Neural cell (in vitro differentiated cells): ENCODE measurements around the gene PREX1. TPM values are rescaled to one million over a fixed set of nuclear protein-coding genes. Genes with fewer than 3 reads are reported as not detected.

Source experiments
- H2AFZ ChIP-seq: fragments of 200-600, 300-800 bp; sonication (generic), shearing (Covaris generic); 2 replicates; pipeline ENCODE4 v1.6.0; 2014; ENCODE audit warnings: low read depth, mild to moderate bottlenecking, antibody characterized with exemption, low read length, moderate library complexity
- H3F3A ChIP-seq: fragments of 200-600 bp; shearing (Covaris generic); 2 replicates; pipeline ENCODE4 v1.6.1; 2016; ENCODE audit warnings: mild to moderate bottlenecking, moderate library complexity, mixed read lengths, antibody characterized with exemption, low read length; ENCODE audit not compliant: insufficient read depth, poor library complexity, severe bottlenecking
- H3K27ac ChIP-seq: fragments of 200-600, 300-800 bp; sonication (generic), shearing (Covaris generic); 2 replicates; pipeline ENCODE4 v1.5.1; 2014; ENCODE audit warnings: mild to moderate bottlenecking, low read length, moderate library complexity
- H3K27me3 ChIP-seq: fragments of 300-800, 200-600 bp; sonication (generic), shearing (Covaris generic); 2 replicates; pipeline ENCODE4 v1.6.0; 2014; ENCODE audit warnings: mild to moderate bottlenecking, low read depth, low read length, moderate library complexity; ENCODE audit not compliant: insufficient read depth
- H3K36me3 ChIP-seq: fragments of 300-800, 200-600 bp; sonication (generic), shearing (Covaris generic); 2 replicates; pipeline ENCODE4 v1.5.1; 2014; ENCODE audit warnings: mild to moderate bottlenecking, antibody characterized with exemption, low read length, moderate library complexity; ENCODE audit not compliant: insufficient read depth
- H3K4me2 ChIP-seq: fragments of 300-800, 200-600 bp; sonication (generic), shearing (Covaris generic); 2 replicates; pipeline ENCODE4 v1.6.0; 2014; ENCODE audit warnings: mild to moderate bottlenecking, low read length
- H3K4me3 ChIP-seq: fragments of 300-800, 200-600 bp; sonication (generic), shearing (Covaris generic); 2 replicates; pipeline ENCODE4 v1.5.1; 2014; ENCODE audit warnings: mild to moderate bottlenecking, low read length, moderate library complexity
- H3K79me2 ChIP-seq: fragments of 200-600 bp; shearing (Covaris generic); replicated peaks from 2 replicates; pipeline ENCODE4 v1.6.0; 2014; ENCODE audit warnings: mild to moderate bottlenecking, low read length, moderate library complexity; ENCODE audit not compliant: insufficient read depth
- H3K9ac ChIP-seq: fragments of 300-800, 200-600 bp; sonication (generic), shearing (Covaris generic); 2 replicates; pipeline ENCODE4 v1.6.1; 2016; ENCODE audit warnings: mild to moderate bottlenecking, low read length, mixed read lengths
- H3K9me2 ChIP-seq: fragments of 200-600 bp; shearing (Covaris generic); 2 replicates; pipeline ENCODE4 v1.6.1; 2016; ENCODE audit warnings: mild to moderate bottlenecking, low read length, mixed read lengths; ENCODE audit not compliant: insufficient read depth
- H3K9me3 ChIP-seq: fragments of 200-600, 300-800 bp; sonication (generic), shearing (Covaris generic); 2 replicates; pipeline ENCODE4 v1.6.1; 2016; ENCODE audit warnings: mild to moderate bottlenecking, mixed run types, low read length, moderate library complexity, mixed read lengths
- H4K20me1 ChIP-seq: fragments of 200-600 bp; shearing (Covaris generic); 2 replicates; pipeline ENCODE4 v1.6.1; 2016; ENCODE audit warnings: mild to moderate bottlenecking, mixed run types; ENCODE audit not compliant: insufficient read depth
- EP300 ChIP-seq: fragments of 450-650 bp; conservative IDR thresholded peaks from 2 replicates; pipeline ENCODE4 v1.6.1; 2014; ENCODE audit warnings: antibody characterized with exemption, mild to moderate bottlenecking, moderate library complexity; ENCODE audit not compliant: poor library complexity, severe bottlenecking
- EZH2 ChIP-seq: fragments of 200-600, 300-800 bp; shearing (Covaris generic), sonication (generic); IDR thresholded peaks from 2 replicates; pipeline ENCODE4 v1.6.1; 2014; ENCODE audit warnings: antibody characterized with exemption, low read length, borderline replicate concordance, mild to moderate bottlenecking; ENCODE audit not compliant: insufficient read depth, poor library complexity, severe bottlenecking
- MXI1 ChIP-seq: fragments of 450-650 bp; conservative IDR thresholded peaks from 2 replicates; pipeline ENCODE4 v1.6.1; 2014; ENCODE audit warnings: antibody characterized with exemption, mild to moderate bottlenecking; ENCODE audit not compliant: poor library complexity, severe bottlenecking
- POLR2AphosphoS5 ChIP-seq: IDR thresholded peaks from 2 replicates; pipeline ENCODE4 v1.6.1; 2012
- RAD21 ChIP-seq: fragments of 450-650 bp; conservative IDR thresholded peaks from 2 replicates; pipeline ENCODE4 v1.6.1; 2014; ENCODE audit warnings: antibody characterized with exemption, mild to moderate bottlenecking, moderate library complexity
- SMC3 ChIP-seq: fragments of 450-650 bp; conservative IDR thresholded peaks from 2 replicates; pipeline ENCODE4 v1.6.1; 2014; ENCODE audit warnings: antibody characterized with exemption, mild to moderate bottlenecking, moderate library complexity; ENCODE audit not compliant: poor library complexity
- TAF1 ChIP-seq: IDR thresholded peaks from 2 replicates; pipeline ENCODE4 v1.6.1; 2012; ENCODE audit warnings: low read depth
- polyA plus RNA-seq: library from polyadenylated mRNA; depleted of rRNA; stranded (reverse); fragments of >200 nt; gene quantifications from 2 replicates; pipeline ENCODE4 v1.2.3, GENCODE V29; 2014
- TF ChIP-seq, protein P1 (sequence below): IDR thresholded peaks from 2 replicates; pipeline ENCODE4 v1.6.1; 2012; ENCODE audit warnings: borderline replicate concordance
- TF ChIP-seq, protein P2 (sequence below): fragments of 450-650 bp; IDR thresholded peaks from 2 replicates; pipeline ENCODE4 v1.5.1; 2014; ENCODE audit warnings: antibody characterized with exemption, mild to moderate bottlenecking, moderate library complexity; ENCODE audit not compliant: poor library complexity, severe bottlenecking

PREX1 gene
- polyA plus RNA-seq, 1 donor from 2014 or later = 0.06 TPM

DNA sequence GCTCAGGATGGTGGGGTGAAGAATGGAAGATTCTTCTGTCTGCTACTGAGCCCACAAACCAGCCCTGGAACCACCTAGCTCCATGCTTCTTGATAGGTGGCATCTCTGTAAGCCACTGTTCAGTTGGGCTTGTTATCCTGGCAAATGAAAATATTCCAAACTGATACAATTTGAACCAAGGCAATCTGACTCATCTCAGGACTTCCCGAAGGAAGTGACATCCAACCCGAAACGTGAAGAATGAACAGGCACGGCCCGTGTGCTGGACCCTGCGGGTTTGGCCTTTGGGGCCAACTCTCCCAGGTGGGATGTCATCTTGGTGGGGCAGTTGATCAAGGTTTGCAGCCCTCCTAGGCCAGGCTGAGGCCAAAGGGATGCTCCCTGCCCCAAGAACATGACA lies 160.3 kb downstream of the PREX1 start:
- H3K79me2 ChIP-seq = no peaks in the 10 kb centered on the region
- H3K9ac ChIP-seq = no peak overlapping the region
- TF ChIP-seq SMC3 (no peak), EZH2 (no peak), EP300 (no peak), TAF1 (no peak), POLR2AphosphoS5 (no peak), RAD21 (no peak), MXI1 (no peak)
- TF ChIP-seq, protein P1, sequence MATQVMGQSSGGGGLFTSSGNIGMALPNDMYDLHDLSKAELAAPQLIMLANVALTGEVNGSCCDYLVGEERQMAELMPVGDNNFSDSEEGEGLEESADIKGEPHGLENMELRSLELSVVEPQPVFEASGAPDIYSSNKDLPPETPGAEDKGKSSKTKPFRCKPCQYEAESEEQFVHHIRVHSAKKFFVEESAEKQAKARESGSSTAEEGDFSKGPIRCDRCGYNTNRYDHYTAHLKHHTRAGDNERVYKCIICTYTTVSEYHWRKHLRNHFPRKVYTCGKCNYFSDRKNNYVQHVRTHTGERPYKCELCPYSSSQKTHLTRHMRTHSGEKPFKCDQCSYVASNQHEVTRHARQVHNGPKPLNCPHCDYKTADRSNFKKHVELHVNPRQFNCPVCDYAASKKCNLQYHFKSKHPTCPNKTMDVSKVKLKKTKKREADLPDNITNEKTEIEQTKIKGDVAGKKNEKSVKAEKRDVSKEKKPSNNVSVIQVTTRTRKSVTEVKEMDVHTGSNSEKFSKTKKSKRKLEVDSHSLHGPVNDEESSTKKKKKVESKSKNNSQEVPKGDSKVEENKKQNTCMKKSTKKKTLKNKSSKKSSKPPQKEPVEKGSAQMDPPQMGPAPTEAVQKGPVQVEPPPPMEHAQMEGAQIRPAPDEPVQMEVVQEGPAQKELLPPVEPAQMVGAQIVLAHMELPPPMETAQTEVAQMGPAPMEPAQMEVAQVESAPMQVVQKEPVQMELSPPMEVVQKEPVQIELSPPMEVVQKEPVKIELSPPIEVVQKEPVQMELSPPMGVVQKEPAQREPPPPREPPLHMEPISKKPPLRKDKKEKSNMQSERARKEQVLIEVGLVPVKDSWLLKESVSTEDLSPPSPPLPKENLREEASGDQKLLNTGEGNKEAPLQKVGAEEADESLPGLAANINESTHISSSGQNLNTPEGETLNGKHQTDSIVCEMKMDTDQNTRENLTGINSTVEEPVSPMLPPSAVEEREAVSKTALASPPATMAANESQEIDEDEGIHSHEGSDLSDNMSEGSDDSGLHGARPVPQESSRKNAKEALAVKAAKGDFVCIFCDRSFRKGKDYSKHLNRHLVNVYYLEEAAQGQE = no peak
- TF ChIP-seq, protein P2, sequence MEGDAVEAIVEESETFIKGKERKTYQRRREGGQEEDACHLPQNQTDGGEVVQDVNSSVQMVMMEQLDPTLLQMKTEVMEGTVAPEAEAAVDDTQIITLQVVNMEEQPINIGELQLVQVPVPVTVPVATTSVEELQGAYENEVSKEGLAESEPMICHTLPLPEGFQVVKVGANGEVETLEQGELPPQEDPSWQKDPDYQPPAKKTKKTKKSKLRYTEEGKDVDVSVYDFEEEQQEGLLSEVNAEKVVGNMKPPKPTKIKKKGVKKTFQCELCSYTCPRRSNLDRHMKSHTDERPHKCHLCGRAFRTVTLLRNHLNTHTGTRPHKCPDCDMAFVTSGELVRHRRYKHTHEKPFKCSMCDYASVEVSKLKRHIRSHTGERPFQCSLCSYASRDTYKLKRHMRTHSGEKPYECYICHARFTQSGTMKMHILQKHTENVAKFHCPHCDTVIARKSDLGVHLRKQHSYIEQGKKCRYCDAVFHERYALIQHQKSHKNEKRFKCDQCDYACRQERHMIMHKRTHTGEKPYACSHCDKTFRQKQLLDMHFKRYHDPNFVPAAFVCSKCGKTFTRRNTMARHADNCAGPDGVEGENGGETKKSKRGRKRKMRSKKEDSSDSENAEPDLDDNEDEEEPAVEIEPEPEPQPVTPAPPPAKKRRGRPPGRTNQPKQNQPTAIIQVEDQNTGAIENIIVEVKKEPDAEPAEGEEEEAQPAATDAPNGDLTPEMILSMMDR = no peak
- H3K27ac ChIP-seq = no peak overlapping the region
- H3K4me2 ChIP-seq = no peak overlapping the region
- H2AFZ ChIP-seq = no peak overlapping the region
- H3K27me3 ChIP-seq = no peaks in the 10 kb centered on the region
- H3K9me3 ChIP-seq = no peaks in the 10 kb centered on the region
- no peaks in the 10 kb centered on the region for H3F3A ChIP-seq
- H3K36me3 ChIP-seq = no peaks in the 10 kb centered on the region
- H3K9me2 ChIP-seq = no peaks in the 10 kb centered on the region
- H4K20me1 ChIP-seq = no peaks in the 10 kb centered on the region
- H3K4me3 ChIP-seq = no peak overlapping the region

DNA sequence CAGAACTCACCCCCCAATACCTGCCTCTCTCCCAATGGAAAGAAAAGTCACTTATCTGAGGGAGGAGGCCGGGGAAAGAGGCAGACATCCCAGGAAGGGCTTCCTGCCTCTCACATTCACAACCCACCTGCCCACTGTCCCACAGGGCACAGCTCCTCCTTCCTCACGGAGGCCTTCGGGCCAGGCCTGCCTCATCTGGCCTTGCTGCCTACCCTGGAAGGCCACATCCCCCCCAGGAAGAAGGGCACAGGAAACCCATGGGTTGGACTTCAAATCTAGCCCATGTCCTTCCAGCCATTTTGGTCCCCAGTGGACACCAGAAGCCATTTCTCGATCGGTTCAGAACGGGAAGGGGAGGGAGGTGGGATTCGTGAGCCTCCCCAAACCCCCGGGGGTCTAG lies 162.0 kb downstream of the PREX1 start:
- no peak overlapping the region for H2AFZ ChIP-seq
- H3K79me2 ChIP-seq = no peaks in the 10 kb centered on the region
- no peak overlapping the region for H3K4me2 ChIP-seq
- H3K4me3 ChIP-seq = no peak overlapping the region
- no peak overlapping the region for H3K27ac ChIP-seq
- no peak for TF ChIP-seq SMC3
- TF ChIP-seq RAD21 = no peak
- TF ChIP-seq EP300 = no peak
- TF ChIP-seq POLR2AphosphoS5 = no peak
- TF ChIP-seq EZH2 = no peak
- TF ChIP-seq, protein P1 = no peak
- TF ChIP-seq, protein P2 = no peak
- TF ChIP-seq TAF1 = no peak
- no peak for TF ChIP-seq MXI1
- H3K9me3 ChIP-seq = no peaks in the 10 kb centered on the region
- no peaks in the 10 kb centered on the region for H3K36me3 ChIP-seq
- H3F3A ChIP-seq = no peaks in the 10 kb centered on the region
- no peaks in the 10 kb centered on the region for H3K27me3 ChIP-seq
- no peak overlapping the region for H3K9ac ChIP-seq
- H4K20me1 ChIP-seq = no peaks in the 10 kb centered on the region
- no peaks in the 10 kb centered on the region for H3K9me2 ChIP-seq
